Measurements from ENCODE around the gene RRAS.

Gene RRAS

DNA sequence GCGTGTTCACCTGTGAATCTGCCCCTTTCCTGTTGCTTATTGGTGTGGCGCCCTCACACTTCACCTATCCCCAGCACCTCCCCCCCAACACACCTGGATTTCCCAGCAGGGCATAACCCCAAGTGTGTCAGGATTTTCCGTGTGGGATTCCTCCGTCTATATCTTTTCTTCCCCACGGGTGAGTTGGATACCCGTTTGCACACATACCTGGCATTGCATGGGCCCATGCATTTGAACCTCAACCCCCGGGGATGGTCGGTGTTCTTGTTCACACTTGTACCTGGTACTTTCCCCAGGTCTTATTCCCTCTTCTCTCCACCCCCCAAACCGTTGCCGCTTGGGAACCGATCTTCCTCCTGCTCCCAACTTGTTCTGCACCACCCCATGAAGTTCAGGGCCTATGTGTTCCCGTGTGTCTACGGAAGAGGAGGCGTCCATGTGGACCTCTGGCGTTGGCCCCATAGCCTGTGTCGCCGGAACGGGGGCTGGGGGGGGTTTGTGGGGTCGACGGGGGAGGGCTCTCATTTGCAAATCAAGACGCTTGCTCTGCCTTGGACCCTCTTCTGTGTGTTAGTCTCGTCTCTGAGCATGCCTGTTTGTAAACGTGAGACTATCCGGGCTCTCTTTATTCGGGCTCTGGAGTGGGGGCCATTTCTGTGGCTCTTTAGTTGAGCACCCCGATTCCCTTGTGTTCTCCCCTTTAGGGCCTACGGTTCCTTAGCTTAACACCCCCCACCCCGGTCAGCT lies 47.3 kb downstream of the RRAS start:
- TF ChIP-seq, protein P1, sequence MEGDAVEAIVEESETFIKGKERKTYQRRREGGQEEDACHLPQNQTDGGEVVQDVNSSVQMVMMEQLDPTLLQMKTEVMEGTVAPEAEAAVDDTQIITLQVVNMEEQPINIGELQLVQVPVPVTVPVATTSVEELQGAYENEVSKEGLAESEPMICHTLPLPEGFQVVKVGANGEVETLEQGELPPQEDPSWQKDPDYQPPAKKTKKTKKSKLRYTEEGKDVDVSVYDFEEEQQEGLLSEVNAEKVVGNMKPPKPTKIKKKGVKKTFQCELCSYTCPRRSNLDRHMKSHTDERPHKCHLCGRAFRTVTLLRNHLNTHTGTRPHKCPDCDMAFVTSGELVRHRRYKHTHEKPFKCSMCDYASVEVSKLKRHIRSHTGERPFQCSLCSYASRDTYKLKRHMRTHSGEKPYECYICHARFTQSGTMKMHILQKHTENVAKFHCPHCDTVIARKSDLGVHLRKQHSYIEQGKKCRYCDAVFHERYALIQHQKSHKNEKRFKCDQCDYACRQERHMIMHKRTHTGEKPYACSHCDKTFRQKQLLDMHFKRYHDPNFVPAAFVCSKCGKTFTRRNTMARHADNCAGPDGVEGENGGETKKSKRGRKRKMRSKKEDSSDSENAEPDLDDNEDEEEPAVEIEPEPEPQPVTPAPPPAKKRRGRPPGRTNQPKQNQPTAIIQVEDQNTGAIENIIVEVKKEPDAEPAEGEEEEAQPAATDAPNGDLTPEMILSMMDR (IDR thresholded peaks at IDR 0.05; ENCODE audit: low read depth, low read length, missing control alignments): no peak
- H3K4me3 ChIP-seq (ENCODE audit: low read depth, low read length): peak overlapping the region; percentile 89
- in situ Hi-C loops (cut with HindIII; ENCODE audit: low sequenced_read_pairs): no loop called here
- DNase-seq (ENCODE audit: low read depth): no peak

DNA sequence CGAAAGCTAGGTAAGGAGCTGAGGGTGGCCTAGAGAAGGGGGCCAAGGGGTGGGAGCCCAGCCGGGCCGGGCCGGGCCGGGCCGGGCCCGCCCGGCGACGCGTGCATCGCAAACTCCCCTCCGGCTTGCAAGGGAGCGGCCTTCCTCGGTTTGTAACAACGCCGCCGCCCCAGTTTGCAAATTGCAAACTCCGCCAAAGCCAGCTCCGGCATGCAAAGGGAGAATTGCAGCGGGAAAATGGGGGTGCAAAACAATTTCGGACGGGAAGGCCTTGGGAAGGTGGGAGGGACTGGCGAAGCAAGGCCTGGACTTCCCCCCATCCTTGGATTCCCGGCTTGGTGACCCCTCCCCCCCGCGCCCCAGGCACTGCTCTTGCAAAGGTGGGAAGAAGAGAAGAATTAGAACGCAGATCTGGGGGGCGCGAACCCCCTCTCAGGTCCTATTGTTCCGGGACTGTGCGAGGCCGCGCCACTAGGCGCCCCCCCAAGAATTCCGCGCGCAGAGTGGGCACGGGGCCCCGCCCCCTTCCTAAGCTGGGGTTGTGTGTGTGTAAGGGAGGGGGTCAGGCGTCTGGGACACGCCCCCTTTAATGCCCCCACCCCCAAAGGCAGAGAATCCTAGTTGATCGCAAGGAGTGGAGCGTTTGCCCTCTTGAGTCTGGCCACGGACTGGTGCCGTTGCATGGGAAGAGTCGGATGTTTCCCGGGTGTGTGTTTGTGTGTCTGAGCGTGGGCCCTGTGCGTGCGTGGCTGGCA lies 48.0 kb downstream of the RRAS start:
- no peak for DNase-seq (ENCODE audit: low read depth)
- peak overlapping the region; percentile 89 for H3K4me3 ChIP-seq (ENCODE audit: low read depth, low read length)
- TF ChIP-seq, protein P1 (IDR thresholded peaks at IDR 0.05; ENCODE audit: low read depth, low read length, missing control alignments): no peak
- in situ Hi-C loops (cut with HindIII; ENCODE audit: low sequenced_read_pairs): no loop called here

DNA sequence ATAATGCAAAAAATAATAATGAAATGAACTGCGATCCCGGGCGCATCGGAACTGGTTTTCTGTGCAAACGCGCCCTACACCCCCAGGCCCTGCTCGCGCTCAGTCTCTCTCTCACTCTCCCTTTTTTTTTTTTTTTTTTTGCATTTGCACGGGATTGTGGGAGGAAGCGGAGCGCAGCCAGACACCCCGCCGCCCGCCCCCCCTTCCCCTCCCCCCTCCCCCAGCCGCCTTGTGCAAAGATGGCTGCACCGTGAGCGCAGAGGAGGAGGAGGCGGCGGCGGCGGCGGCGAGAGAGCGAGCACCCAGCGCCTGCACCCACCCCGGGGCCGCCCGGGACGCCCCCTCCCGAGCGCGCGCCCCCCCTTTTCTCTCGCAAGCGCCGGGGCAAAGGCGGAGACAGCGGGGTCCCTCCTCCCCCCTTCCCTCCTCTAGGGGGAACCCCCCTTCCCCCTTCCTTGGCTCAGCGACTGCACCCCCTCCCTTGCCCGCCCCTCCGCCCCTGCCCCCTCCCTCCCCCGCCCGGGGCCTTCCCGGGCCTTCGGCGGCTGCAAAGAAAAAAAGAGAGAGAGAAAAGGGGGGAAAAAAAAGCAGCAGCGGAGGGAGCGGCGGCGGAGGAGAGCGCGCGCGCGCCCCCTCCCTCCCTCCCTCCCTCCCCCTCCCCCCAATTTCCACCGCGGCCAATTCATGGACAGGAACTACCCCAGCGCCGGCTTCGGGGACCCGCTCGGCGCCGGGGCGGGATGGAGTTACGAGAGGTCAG lies 48.8 kb downstream of the RRAS start, which contains the start of gene PRR12:
Gene PRR12 (plus strand): TSS at position 212 of the 760 bp plus-strand sequence. CDS start 473 bp downstream, at position 685.
- in situ Hi-C loops (cut with HindIII; ENCODE audit: low sequenced_read_pairs): no loop called here
- H3K4me3 ChIP-seq (ENCODE audit: low read depth, low read length): peak within 1 kb of the TSS; percentile 89
- DNase-seq (ENCODE audit: low read depth): peak; percentile 36
- TF ChIP-seq, protein P1 (IDR thresholded peaks at IDR 0.05; ENCODE audit: low read depth, low read length, missing control alignments): no peak

DNA sequence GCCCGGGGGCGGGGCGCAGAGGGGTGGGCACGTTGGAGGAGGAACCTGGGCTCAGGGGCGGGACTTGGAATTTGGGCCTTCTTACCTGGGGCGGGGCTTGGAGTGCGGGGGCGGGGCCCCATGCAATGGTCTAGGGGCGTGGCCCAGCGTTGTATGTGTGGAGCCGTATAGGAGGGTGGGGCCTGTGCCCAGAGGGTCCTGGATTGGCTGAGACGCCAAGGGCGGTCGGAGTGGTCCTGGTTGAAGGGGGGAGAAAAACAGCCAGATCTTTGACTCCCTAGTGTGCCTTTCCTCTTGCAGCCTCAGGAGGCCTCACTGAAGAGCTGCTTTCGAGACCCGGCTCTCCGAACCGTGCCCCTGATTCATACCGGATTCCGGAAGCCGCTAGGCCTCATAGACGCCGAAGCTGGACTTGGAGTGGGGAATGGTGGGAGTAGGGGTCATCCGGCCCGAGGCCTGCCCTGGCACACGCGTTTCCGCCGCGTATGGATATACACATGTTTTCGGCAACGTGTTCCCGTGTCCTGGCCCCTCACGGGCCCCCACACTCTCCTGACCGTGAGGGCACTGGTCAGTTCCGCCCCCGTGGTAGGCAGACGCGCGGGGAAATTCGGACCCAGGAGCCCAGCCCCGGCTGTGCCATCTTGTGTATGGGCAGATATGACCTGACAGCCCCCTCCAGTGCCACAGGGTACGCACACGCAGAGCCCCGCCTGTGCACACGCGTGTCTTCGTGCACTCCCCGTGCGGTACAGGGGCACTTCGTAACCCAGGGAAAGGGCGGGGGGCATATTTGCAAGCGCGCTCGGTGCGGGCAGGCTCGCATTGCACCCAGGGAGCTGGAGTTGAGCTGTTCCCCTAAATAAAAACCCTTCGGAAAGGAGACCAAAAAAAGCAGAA lies 49.6 kb downstream of the RRAS start:
- peak; percentile 87 for DNase-seq (ENCODE audit: low read depth)
- in situ Hi-C loops (cut with HindIII; ENCODE audit: low sequenced_read_pairs): no loop called here
- H3K4me3 ChIP-seq (ENCODE audit: low read depth, low read length): peak overlapping the region; percentile 89
- TF ChIP-seq, protein P1 (IDR thresholded peaks at IDR 0.05; ENCODE audit: low read depth, low read length, missing control alignments): no peak

DNA sequence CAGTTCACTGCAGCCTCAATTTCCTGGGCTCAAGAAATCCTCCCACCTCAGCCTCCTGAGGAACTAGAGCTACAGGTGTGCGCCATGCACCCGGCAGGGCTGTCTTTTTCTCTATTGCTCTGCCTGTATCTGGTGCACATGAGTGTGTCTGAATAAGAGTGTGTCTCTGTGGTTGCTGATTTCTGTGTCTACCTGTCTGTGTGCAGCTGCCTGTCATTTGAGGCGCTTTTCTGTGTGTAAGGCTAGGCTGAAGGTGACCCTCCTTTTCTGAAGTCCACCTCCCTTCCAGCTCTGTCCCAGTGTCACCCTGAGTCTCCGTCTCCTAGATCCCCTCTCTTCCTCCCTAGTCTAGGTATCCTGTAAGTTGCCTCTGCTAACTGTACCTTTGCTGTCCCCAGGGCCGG lies 50.4 kb downstream of the RRAS start:
- TF ChIP-seq, protein P1 (IDR thresholded peaks at IDR 0.05; ENCODE audit: low read depth, low read length, missing control alignments): no peak
- in situ Hi-C loops (cut with HindIII; ENCODE audit: low sequenced_read_pairs): no loop called here
- DNase-seq (ENCODE audit: low read depth): no peak
- H3K4me3 ChIP-seq (ENCODE audit: low read depth, low read length): no peak overlapping the region
